GM18511 (cell line): ENCODE measurements around the gene H6PD.
A peak's percentile ranks its signal among the peaks of the same experiment; 100 is the strongest.

Source experiments
- ATAC-seq: cut with Tn5 transposase; IDR thresholded peaks from one replicate; pipeline ENCODE4 v1.9.1; 2021; ENCODE audit warnings: mild to moderate bottlenecking, moderate library complexity; ENCODE audit not compliant: unreplicated experiment

H6PD gene, protein sequence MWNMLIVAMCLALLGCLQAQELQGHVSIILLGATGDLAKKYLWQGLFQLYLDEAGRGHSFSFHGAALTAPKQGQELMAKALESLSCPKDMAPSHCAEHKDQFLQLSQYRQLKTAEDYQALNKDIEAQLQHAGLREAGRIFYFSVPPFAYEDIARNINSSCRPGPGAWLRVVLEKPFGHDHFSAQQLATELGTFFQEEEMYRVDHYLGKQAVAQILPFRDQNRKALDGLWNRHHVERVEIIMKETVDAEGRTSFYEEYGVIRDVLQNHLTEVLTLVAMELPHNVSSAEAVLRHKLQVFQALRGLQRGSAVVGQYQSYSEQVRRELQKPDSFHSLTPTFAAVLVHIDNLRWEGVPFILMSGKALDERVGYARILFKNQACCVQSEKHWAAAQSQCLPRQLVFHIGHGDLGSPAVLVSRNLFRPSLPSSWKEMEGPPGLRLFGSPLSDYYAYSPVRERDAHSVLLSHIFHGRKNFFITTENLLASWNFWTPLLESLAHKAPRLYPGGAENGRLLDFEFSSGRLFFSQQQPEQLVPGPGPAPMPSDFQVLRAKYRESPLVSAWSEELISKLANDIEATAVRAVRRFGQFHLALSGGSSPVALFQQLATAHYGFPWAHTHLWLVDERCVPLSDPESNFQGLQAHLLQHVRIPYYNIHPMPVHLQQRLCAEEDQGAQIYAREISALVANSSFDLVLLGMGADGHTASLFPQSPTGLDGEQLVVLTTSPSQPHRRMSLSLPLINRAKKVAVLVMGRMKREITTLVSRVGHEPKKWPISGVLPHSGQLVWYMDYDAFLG

DNA sequence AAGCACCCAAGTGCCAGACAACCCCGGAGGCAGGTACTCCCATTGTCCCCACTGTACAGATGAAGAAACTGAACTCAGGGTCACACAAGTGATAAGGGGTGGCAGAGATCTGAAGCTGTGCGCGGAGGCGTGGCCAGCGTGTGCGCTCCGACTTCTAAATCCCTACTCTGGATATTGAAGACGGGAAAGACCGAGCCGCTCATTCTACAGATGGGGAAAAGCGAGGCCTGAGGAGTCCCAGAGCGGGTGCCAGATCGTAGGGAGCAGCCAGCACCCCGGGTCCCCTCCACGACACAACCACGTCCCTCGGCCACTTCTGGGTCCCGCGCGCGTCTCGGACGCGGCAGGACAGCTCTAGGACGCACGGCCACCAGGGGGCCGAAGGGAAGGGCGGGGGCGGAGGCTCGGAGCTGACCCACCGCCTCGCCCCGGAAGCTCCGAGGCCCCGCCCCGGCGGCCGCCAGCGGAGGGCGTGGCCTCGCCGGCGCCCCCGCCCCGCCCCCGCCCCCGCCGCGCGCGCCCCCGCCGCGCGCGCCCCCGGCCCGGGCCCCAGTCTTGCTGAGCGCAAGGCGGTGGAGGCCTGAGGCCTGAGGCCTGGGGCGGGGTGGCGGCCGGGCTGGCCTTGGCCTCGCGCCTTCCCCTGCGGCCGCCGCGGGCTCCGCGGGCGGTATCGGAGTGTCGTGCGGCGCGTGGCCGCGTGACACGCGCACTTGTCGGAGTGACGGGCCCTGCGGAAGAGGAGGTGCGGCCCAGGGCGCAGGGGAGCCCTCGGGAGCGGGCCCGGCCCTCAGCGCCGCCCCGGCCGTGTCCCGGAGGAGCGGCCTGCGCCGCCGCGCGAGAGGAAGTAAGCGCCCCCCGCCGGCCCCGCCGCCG is at the start of gene H6PD:
TSS of gene H6PD (plus strand) at position 552 of the 873 bp plus-strand sequence. CDS start 10,161 bp downstream, outside the sequence.
- peak; percentile 77 for ATAC-seq

- no peak for ATAC-seq
These were observed 48.3 kb upstream of the H6PD start for GRCh38 chr1:9186082-9186859.

DNA sequence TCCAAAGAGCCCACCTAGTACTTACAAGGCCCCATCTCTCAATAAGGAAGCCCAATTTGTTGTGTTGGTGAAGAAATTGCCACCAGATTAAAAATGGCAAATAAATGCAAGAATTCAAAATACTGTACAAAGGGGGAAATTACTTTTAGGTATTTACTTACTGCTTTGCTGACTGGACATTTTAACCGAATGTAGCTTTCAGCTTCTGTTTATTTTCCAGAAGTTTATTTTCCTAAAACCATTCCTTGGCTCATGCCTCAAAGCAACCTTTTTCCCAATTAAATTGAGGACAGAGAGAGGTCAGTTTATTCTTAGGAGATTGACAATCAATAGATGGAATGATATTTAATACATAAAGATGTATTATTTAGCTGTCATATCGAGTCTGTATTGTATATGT is 47.6 kb upstream of the H6PD start:
- no peak for ATAC-seq

- no peak for ATAC-seq
These were observed 44.3 kb upstream of the H6PD start for GRCh38 chr1:9190234-9190633.

DNA sequence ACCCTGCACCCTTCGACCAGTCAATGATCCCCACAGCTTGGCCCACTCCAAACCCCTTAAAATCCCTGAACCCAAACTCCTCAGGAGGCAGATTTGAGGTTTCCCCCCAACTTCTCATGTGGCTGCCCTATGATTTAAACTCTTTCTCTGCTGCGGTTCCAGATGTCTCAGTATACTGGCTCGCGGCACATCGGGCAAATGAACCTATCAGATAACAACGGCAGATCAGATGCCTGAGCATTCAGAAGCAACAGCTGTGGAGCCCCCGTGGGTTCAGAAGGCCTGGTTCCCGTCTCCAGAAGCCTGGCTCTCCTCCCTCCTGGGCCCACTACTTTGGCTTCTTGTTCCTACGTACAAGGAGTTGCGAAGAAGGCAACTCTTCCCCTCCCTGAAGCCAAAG is 43.3 kb upstream of the H6PD start:
- no peak for ATAC-seq

DNA sequence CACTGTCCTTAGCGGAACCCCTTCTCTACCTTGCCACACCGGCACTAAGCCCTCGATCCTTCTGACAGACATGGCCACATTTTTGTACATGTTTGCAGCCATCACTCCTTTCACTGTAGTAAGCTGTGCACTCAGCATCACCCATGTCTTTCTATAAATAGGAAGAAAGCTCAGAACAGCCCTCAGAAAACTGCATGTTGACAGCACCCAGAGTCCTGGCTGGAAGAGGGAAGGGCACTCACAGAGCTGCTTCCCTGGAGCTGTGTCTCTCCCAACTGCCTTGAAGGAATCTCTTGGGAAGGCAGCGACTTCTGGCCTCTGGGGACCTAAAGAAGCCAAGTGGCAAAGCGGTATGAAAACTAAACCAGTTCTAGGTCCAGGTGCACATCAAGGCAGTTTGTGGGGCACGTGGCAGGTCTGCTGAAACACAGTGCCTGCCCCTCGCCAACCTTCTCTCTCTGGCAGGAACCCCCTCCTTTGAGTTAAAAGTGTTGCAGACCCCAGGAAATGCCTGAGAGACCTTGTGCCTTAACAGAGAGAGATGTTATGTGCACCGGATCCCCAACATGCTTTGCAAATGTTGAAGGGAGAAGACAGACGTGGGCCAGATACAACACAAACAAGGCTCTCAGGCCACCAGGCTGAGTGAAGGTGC is 41.9 kb upstream of the H6PD start:
- no peak for ATAC-seq

DNA sequence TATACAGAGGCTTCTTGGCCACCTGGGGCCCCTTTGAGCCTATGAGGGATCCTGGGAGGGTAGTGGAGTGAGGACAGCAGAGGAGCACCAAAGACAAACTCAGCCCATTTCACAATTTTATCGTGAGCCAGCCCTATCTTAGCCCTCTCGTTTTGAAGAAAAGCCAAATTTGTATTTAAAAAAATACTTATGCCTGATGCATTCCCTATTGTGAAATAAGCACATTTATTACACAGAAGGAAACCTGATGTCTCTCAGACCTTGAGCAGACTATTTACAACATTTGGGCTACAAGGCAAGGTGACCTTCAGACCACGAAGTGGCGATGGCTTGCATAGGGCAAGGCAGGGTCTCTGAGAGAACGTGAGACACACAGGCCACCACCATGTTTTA is 41.3 kb upstream of the H6PD start:
- no peak for ATAC-seq

DNA sequence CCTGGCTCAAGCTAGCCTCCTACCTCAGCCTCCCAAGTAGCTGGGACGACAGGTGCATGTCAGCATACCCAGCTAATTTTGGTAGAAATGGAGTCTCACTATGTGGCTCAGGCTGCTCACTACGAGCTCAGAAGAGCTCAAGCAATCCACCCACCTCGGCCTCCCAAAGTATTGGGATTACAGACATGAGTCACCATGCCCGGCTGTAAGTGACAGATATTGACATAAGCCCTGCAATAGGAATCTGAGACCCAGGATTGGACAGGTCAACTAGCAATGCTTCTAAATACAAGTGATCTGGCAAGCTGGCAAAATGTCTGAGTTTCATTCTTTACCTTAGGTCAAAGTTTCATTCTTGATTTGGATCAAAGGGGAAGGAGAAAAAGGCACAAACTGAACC is 40.5 kb upstream of the H6PD start:
- no peak for ATAC-seq

- no peak for ATAC-seq
These were observed 38.9 kb upstream of the H6PD start for GRCh38 chr1:9195651-9196050.

GRCh38 chr1:9196129-9197040 is 38.2 kb upstream of the H6PD start:
- ATAC-seq = peak; percentile 62

GRCh38 chr1:9197186-9198099 is 37.1 kb upstream of the H6PD start:
- no peak for ATAC-seq

GRCh38 chr1:9198538-9199361 is 35.8 kb upstream of the H6PD start:
- no peak for ATAC-seq

DNA sequence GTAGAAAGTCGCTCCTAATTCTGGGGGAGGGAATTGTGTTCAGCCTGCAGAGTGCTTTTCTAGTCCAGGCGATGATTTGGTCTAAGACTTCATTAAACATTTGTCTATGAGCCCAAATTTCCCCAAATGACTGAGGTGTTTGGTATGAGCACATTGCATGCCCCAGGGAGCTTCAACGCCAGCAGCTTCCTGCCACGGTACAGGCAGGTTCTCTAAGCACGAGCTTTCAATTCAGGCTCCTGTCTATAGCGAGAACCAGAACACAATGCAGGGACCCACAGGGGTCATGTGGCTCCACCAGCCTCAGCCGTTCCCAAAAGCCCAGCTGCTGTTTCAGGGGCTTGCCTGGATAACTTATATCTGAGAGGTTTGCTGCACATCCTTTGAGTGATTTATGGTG is 34.1 kb upstream of the H6PD start:
- ATAC-seq = no peak

DNA sequence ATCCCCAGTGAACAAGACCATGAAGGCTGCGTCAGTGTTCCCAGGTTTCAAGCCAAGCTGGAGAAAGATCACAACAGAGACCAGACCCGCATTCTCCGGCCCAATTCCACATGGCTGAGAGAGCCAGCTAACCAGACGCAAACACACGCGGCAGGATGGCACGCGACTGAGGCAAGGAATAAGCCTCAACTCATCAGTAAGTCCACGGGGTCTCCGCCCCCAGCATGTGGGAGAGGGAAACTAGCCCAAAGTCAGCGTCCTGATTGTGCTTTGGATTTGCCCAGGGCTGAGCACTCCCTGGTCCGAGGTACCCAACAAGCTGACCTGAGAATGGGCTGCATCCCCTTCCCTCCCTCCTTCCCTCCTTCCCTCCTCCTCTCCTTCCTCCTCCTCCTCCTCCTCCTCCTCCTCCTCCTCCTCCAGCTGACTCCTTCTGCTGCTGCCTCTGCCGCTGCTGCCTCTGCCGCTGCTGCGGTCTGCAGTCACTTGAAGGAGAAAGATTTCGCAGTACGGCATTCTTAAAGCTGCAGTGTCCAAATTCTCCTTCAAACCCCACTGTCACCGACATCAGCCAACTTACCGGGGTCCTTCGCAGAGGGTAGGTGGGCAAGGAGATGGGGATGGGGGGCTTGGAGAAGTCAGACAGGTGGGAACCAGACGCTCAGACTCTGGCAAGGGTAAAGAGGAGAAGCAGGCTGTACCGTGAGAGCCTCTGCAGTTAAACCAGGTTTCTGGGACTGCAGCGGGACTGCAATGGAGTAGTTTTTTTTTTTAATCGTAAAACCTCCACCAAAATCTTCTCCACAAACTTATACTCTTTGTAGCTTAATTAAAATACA is 33.0 kb upstream of the H6PD start:
- no peak for ATAC-seq

GRCh38 chr1:9202240-9202870 is 32.2 kb upstream of the H6PD start:
- no peak for ATAC-seq
